Measurements from ENCODE around the gene MYO5B.

Gene MYO5B

DNA sequence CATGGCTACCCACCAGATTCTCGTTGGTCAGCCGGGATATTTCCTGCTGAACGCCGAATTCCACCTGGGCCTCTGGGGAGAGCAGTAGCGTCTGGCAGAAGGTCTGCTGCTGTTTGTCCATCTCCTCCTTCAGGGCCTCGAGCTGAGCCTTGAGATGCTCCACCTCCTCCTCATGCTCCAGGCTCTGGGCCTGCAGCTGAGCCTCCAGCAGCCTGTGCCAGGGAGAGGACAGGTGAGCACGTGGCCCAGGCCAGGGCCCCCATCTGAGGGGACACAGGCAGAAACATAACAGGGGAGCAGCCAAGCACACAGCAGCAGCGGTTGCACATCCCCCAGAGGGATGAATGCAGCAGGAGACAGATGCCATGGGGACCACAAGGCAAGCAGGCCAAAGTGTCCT, 341.5 kb downstream of the MYO5B start:
- H3K4me1 Mint-ChIP-seq (ENCODE audit: low read depth), result peaks cover 2% of the 10 kb centered on the region
- no peaks in the 10 kb centered on the region for H3K9me3 Mint-ChIP-seq
- H3K36me3 Mint-ChIP-seq (ENCODE audit: low read depth), result no peaks in the 10 kb centered on the region
- DNase-seq (ENCODE audit: low spot score), result no peak
- H3K27ac Mint-ChIP-seq, result no peak overlapping the region
- H3K27me3 Mint-ChIP-seq (ENCODE audit: low read depth), result peaks cover 8% of the 10 kb centered on the region
- no peak overlapping the region for H3K4me3 Mint-ChIP-seq

DNA sequence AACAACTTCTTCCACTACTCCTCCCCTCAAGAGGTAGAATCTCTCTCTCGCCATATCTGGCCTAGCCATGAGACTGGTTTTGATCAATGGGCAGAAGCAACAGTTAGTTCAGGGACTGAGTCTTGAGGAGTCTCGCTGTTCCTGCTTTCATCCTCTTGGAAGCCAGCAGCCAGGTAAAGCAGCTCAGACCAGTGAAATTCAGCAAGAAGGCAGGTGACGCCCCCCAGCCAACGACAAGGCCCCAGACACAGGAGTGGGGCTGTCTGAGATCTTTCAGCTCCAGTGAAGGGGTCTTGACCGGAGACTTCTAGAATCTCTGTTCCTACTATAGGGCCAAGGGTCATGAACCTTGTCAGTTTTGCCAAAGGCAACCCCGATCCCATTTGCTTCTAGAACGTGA, 341.9 kb downstream of the MYO5B start:
- Mint-ChIP-seq H3K27ac (no peak overlapping the region), H3K36me3 (ENCODE audit: low read depth) (no peaks in the 10 kb centered on the region), H3K27me3 (ENCODE audit: low read depth) (peaks cover 13% of the 10 kb centered on the region), H3K9me3 (no peaks in the 10 kb centered on the region), H3K4me3 (no peak overlapping the region), H3K4me1 (ENCODE audit: low read depth) (peaks cover 2% of the 10 kb centered on the region)
- no peak for DNase-seq (ENCODE audit: low spot score)

DNA sequence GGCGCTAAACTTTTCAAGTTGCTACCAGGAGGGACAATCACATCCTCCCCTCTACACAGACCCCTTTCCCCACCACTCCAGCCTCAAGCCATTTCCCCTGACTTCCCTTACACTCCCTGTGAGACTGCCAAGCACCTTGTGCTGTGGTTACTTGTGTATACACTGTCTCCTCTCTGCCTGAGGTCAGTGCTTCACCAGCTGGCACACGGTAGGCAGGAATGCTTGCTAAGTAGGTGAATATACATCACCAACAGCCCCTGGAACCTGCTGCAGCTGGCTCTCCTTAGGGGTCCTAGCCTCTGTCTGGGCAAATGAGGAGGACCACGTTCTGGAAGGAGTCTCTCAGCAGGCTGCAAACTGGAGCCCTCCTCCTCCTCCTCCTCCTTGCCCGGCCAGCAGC, 343.3 kb downstream of the MYO5B start:
- Mint-ChIP-seq H3K9me3 (no peaks in the 10 kb centered on the region), H3K36me3 (ENCODE audit: low read depth) (no peaks in the 10 kb centered on the region), H3K4me3 (no peak overlapping the region), H3K27me3 (ENCODE audit: low read depth) (peaks cover 18% of the 10 kb centered on the region), H3K27ac (no peak overlapping the region), H3K4me1 (ENCODE audit: low read depth) (peaks cover 2% of the 10 kb centered on the region)
- no peak for DNase-seq (ENCODE audit: low spot score)

DNA sequence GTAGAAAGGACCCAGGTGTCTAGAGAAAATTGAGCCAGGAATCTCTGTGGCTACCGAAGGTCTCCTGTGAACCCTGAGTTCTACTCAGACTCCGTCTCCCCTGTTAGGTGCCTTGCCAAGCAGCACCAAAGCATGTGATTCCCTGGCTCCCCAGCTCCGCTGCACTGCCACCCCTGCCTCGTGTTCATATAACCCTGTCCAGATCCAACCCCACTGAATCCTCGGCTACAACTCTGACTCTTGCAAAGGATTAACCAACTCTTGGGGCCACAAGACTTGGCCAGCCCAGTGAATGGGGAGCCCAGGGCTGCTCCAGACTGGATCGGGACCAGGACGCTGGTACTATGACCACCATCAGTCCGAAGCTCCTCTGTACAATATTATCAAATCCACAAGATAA, 344.3 kb downstream of the MYO5B start:
- no peaks in the 10 kb centered on the region for H3K36me3 Mint-ChIP-seq (ENCODE audit: low read depth)
- no peaks in the 10 kb centered on the region for H3K9me3 Mint-ChIP-seq
- no peak overlapping the region for H3K4me3 Mint-ChIP-seq
- H3K27ac Mint-ChIP-seq, result no peak overlapping the region
- H3K4me1 Mint-ChIP-seq (ENCODE audit: low read depth), result peaks cover 2% of the 10 kb centered on the region
- peaks cover 20% of the 10 kb centered on the region for H3K27me3 Mint-ChIP-seq (ENCODE audit: low read depth)
- DNase-seq (ENCODE audit: low spot score), result no peak

DNA sequence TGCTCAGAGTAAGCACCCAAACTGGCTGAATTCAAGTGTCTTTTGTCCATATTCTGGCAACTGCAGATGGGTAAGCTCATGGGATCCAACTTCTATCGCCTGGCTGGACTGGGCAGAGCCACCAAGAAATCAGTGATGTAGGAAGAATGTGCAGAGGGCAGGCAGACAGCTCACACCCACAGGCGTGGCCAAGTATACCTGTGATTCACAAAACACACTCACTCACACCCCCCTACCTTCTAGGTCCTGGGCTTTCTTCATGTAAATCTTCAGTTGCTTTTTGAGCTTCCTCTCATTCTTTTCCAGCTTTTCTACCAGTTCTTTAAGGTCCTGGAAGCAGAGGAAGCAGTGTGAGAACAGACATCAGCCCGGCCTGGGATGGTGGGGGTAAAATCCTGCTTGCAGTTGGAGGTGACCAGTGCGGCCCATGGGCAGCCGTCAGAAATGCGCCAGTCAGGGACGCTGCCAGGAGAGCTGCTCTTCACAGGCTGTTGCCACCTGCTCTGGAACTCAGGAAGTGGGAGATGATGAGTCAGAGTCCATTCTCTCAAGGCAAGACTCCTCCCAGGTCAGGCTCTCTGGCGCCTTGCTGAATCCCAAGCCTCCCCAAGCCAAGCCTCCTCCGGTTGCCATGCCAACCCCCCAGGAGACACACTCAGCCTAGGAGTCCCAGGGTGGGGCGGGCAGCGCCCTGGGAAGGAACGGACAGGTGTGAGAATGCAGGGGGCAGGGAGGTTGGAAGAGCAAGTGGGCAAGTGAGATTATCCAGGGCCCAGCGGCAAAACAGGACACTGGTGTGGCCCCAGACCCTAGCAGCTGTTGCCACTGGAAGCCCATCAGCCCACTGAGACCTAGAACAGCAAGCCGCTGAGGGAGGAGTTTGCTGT, 345.4 kb downstream of the MYO5B start:
- Mint-ChIP-seq H3K4me1 (ENCODE audit: low read depth) (peaks cover 2% of the 10 kb centered on the region), H3K9me3 (no peaks in the 10 kb centered on the region), H3K27ac (no peak overlapping the region), H3K36me3 (ENCODE audit: low read depth) (no peaks in the 10 kb centered on the region), H3K4me3 (no peak overlapping the region), H3K27me3 (ENCODE audit: low read depth) (peaks cover 20% of the 10 kb centered on the region)
- DNase-seq (ENCODE audit: low spot score), result no peak

DNA sequence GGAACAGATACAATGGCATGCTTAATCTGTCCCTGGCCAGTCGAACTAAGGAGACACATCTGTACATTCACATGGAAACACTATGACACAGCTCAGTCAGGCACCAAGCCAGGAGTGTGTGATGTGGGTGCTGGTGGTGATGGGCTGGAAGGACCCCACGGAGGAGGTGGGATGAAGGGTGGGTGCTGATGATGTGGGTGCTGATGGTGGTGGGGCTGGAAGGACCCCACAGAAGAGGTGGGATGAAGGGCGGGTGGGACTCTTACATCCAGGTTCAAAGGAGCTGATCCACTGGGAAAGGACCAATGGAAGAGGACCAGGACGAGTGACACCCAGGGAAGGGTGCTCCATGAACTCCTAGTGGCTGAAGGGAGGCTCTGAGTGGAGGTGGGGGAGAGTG, 346.8 kb downstream of the MYO5B start:
- peaks cover 3% of the 10 kb centered on the region for H3K4me1 Mint-ChIP-seq (ENCODE audit: low read depth)
- no peak overlapping the region for H3K4me3 Mint-ChIP-seq
- H3K27me3 Mint-ChIP-seq (ENCODE audit: low read depth), result peaks cover 18% of the 10 kb centered on the region
- no peak for DNase-seq (ENCODE audit: low spot score)
- H3K9me3 Mint-ChIP-seq, result no peaks in the 10 kb centered on the region
- no peaks in the 10 kb centered on the region for H3K36me3 Mint-ChIP-seq (ENCODE audit: low read depth)
- no peak overlapping the region for H3K27ac Mint-ChIP-seq

DNA sequence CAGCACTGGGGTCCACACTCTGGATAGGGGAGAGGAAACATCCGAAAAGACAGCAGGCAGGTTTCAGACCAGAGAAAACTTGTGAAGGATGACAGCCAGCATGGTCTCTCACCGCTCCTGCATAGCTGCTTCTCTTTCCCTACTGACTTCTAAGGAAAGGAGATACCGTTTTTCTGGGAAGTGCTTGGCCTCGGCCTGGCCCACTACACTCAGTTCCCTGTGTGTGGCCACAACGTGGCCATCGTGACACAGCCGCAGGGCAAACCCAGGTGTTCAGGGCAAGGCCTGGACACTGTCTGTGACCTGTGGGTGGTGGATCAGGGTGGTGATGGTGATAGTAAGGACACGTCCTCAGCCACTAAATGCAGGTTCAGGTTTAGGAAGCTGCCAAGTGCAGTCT, 347.4 kb downstream of the MYO5B start:
- H3K36me3 Mint-ChIP-seq (ENCODE audit: low read depth), result no peaks in the 10 kb centered on the region
- no peak overlapping the region for H3K4me3 Mint-ChIP-seq
- no peak overlapping the region for H3K27ac Mint-ChIP-seq
- peaks cover 3% of the 10 kb centered on the region for H3K4me1 Mint-ChIP-seq (ENCODE audit: low read depth)
- peaks cover 16% of the 10 kb centered on the region for H3K27me3 Mint-ChIP-seq (ENCODE audit: low read depth)
- H3K9me3 Mint-ChIP-seq, result no peaks in the 10 kb centered on the region
- no peak for DNase-seq (ENCODE audit: low spot score)

DNA sequence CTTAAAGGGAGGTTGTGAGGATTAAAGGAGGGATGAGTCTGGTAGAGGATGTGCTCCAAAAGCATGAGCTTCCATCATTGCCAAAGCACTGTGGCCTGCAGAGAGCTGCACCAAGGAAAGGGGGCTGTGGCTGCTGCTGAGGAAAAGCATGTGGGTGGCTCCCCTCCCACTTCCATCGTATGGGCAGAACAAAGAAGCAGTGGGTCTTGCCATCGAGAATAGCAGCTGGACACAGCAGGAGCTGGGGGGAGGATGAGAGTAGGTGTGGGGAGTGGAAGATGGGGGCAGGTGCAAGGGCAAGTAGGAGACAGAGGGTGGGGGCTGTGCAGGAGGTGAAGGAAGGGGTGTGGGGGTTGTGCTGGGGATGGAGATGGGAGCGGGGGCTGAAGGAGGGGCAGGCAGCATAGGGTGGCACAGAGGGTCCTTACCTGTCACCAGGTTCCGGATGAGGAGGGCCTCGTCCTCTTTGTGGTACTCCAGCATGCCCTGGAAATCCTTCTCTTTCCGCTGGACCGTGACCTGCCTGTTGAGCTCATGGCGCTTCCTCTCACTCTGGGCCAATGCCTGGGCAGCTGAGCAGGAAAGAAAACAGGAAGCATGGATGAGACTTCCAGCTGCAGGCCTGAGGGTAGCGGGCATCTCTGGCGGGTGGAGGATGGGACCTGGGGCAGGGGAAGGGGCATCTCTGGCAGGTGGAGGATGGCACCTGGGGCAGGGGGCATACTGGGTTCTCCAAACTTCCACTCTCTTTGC, 348.1 kb downstream of the MYO5B start:
- DNase-seq (ENCODE audit: low spot score), result no peak
- H3K27ac Mint-ChIP-seq, result no peak overlapping the region
- H3K4me1 Mint-ChIP-seq (ENCODE audit: low read depth), result peaks cover 3% of the 10 kb centered on the region
- H3K36me3 Mint-ChIP-seq (ENCODE audit: low read depth), result no peaks in the 10 kb centered on the region
- H3K9me3 Mint-ChIP-seq, result no peaks in the 10 kb centered on the region
- peaks cover 15% of the 10 kb centered on the region for H3K27me3 Mint-ChIP-seq (ENCODE audit: low read depth)
- no peak overlapping the region for H3K4me3 Mint-ChIP-seq

DNA sequence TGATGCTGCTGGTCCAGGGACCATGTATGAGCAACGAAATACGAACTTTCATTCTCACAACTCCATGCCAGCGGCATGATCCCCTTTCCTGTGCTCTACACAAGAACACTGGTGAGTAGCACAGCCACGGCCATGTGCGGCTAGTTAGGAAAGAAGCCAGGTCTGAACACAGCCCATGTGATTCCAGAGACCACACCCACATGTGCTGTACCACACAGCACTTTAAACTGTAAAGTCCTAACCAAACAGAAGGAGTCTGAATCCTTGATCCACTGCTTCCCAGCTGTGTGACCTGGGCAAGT, 348.6 kb downstream of the MYO5B start:
- peaks cover 3% of the 10 kb centered on the region for H3K4me1 Mint-ChIP-seq (ENCODE audit: low read depth)
- DNase-seq (ENCODE audit: low spot score), result no peak
- H3K36me3 Mint-ChIP-seq (ENCODE audit: low read depth), result no peaks in the 10 kb centered on the region
- no peaks in the 10 kb centered on the region for H3K9me3 Mint-ChIP-seq
- no peak overlapping the region for H3K4me3 Mint-ChIP-seq
- H3K27me3 Mint-ChIP-seq (ENCODE audit: low read depth), result peaks cover 15% of the 10 kb centered on the region
- no peak overlapping the region for H3K27ac Mint-ChIP-seq

DNA sequence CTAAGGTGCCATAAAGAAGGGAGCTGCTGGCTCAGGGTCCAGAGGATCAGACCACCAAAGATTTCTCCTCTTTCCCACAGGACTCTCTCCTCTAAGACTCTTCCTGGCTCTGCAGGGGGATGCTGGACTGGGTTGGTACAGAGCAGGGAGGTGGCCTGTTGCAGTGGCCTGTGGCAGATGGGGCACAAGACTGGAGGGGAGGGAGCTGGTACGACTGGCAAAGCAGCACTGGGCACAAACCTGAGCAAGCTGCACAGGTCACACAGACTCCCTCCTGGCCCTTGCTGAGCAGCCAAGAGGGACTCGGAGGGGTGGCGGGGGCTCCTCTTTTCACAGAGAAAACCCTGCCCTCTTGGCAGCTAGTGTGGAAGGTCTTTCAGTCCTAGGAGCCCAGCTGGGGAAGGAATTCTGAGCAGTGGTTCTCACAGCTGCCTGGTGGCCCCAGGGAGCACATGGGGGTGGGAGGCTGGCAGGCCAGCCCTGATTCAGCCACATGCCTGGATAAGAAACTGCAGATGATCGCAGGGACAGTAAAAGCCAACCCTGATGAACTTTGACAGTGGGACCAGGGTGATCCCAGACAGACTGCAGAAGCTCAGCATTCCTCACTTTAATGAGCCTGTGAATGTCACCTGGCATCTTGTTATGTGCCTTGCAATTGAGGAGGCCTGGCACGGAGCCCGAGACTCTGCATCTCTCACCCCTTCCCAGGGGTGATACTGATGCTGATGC, 349.2 kb downstream of the MYO5B start:
- Mint-ChIP-seq H3K4me3 (no peak overlapping the region), H3K36me3 (ENCODE audit: low read depth) (no peaks in the 10 kb centered on the region), H3K9me3 (no peaks in the 10 kb centered on the region), H3K27ac (no peak overlapping the region), H3K27me3 (ENCODE audit: low read depth) (peaks cover 15% of the 10 kb centered on the region), H3K4me1 (ENCODE audit: low read depth) (peaks cover 3% of the 10 kb centered on the region)
- DNase-seq (ENCODE audit: low spot score), result no peak

DNA sequence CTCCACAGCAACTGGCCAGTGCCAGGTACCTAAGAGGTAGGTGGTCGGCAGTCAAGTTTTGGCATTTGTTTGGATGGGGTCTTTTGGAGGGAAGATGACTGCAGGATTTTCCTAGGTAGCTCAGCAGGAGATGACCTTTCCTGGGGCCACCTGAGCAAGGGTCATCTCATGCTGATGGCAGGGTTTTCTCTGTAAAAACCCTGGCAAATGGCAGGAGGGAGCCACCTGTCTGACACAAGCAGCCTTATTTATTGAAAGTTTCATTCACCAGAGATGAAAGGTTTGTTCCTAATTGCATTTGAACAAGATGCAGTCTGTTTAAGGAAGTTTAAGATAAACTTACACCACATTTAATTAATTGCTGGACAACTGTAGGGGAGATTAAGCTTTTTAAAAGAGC, 350.0 kb downstream of the MYO5B start:
- H3K27ac Mint-ChIP-seq, result no peak overlapping the region
- no peaks in the 10 kb centered on the region for H3K9me3 Mint-ChIP-seq
- no peaks in the 10 kb centered on the region for H3K36me3 Mint-ChIP-seq (ENCODE audit: low read depth)
- peaks cover 15% of the 10 kb centered on the region for H3K27me3 Mint-ChIP-seq (ENCODE audit: low read depth)
- DNase-seq (ENCODE audit: low spot score), result no peak
- no peak overlapping the region for H3K4me3 Mint-ChIP-seq
- H3K4me1 Mint-ChIP-seq (ENCODE audit: low read depth), result peaks cover 3% of the 10 kb centered on the region

DNA sequence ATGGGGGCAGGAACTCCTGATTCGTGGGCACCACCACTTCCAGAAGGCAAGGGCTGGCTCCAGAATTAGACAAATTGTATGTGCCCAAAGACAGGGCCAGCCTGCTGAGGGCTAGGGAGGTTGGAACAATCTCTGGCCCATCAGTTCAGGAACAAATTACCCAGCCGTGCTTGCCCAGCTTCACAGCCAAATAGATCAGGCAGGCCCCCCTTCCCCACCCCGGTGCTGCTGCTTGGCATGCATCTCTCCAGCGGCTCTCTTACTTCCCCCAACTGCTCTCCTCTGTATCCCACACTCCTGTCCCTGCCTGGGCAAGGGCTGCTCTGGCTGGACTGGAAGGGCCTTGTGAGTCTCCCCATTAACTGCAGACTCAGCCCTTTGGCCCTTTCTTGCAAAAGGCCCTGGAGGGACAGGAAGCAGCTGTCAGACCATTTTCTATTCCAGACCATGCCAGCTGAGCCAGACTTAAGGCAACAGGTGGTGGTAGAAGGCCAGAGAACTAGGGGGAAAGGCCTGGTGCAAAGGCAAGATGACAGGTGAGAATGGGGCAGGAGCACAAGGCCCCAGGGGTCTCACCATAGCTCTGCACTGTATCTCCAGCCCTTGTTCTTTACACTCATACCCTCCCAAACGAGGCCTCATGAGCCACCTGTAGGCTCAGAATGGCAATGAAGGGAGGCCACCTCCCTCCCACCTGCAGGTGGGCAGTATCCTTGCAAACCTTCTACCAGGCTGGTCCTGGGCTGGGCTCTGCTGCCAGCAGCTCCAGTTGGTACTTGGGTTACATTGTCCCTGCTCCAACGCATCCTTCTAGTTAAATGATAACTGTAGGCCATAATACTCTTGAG, 350.9 kb downstream of the MYO5B start:
- H3K4me1 Mint-ChIP-seq (ENCODE audit: low read depth), result peaks cover 3% of the 10 kb centered on the region
- H3K36me3 Mint-ChIP-seq (ENCODE audit: low read depth), result no peaks in the 10 kb centered on the region
- no peak for DNase-seq (ENCODE audit: low spot score)
- no peaks in the 10 kb centered on the region for H3K9me3 Mint-ChIP-seq
- no peak overlapping the region for H3K4me3 Mint-ChIP-seq
- H3K27ac Mint-ChIP-seq, result no peak overlapping the region
- H3K27me3 Mint-ChIP-seq (ENCODE audit: low read depth), result peaks cover 15% of the 10 kb centered on the region

DNA sequence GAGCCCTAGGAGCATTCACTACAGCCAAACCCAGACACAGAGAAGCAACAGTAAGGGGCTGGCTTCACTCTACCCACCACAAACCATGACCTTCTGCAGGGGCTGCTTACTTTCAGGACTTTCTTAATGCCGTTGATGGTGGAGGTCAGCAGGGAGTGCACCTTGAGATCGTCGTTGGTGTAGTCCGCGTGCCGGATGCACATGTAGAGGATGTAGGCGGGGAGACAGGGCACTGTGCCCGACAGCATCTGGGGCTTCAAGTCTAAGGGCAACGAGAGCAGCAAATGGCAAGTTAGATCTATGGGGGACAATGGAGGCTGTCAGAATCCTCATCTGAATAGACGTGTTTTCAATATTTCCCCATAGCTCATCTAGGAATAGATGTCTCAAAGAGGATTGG, 351.8 kb downstream of the MYO5B start:
- peaks cover 2% of the 10 kb centered on the region for H3K36me3 Mint-ChIP-seq (ENCODE audit: low read depth)
- H3K9me3 Mint-ChIP-seq, result no peaks in the 10 kb centered on the region
- H3K27ac Mint-ChIP-seq, result no peak overlapping the region
- DNase-seq (ENCODE audit: low spot score), result no peak
- peaks cover 9% of the 10 kb centered on the region for H3K27me3 Mint-ChIP-seq (ENCODE audit: low read depth)
- no peak overlapping the region for H3K4me3 Mint-ChIP-seq
- H3K4me1 Mint-ChIP-seq (ENCODE audit: low read depth), result peaks cover 3% of the 10 kb centered on the region
